GM23338 (cell line): ENCODE measurements around the gene PLD1. TPM values are rescaled to one million over a fixed set of nuclear protein-coding genes. Genes with fewer than 3 reads are reported as not detected.

ENCODE experiments used
- ATAC-seq: fragments of 200-7000 bp; cut with Tn5 transposase; 3 replicates; pipeline ENCODE4 v1.9.1; 2020
- DNase-seq: peaks from one replicate; pipeline ENCODE4 v3.0.0-alpha.2; 2015; ENCODE audit warnings: low spot score
- H2AFZ ChIP-seq: fragments of 200-600 bp; sonication (generic); 2 replicates; pipeline ENCODE4 v1.8.0; 2016; ENCODE audit warnings: antibody characterized with exemption, mild to moderate bottlenecking, moderate library complexity
- H3F3A ChIP-seq: fragments of 200-600 bp; sonication (generic); replicated peaks from 2 replicates; pipeline ENCODE4 v1.8.0; 2017; ENCODE audit warnings: antibody characterized with exemption, mixed run types, low read depth
- H3K27ac ChIP-seq: fragments of 200-600 bp; sonication (generic); 2 replicates; pipeline ENCODE4 v1.6.1; 2016; ENCODE audit warnings: low read depth
- H3K27me3 ChIP-seq: fragments of 200-600 bp; sonication (generic); 2 replicates; pipeline ENCODE4 v1.8.0; 2016; ENCODE audit warnings: mild to moderate bottlenecking, mixed run types, moderate library complexity; ENCODE audit not compliant: insufficient read depth
- H3K36me3 ChIP-seq: fragments of 200-600 bp; sonication (generic); 2 replicates; pipeline ENCODE4 v1.8.0; 2016; ENCODE audit warnings: mild to moderate bottlenecking; ENCODE audit not compliant: insufficient read depth
- H3K4me1 ChIP-seq: fragments of 200-600 bp; sonication (generic); 2 replicates; pipeline ENCODE4 v1.8.0; 2016; ENCODE audit warnings: mild to moderate bottlenecking, moderate library complexity; ENCODE audit not compliant: insufficient read depth
- H3K4me2 ChIP-seq: fragments of 200-600 bp; sonication (generic); 2 replicates; pipeline ENCODE4 v1.7.1; 2017; ENCODE audit warnings: mixed run types
- H3K4me3 ChIP-seq: fragments of 200-600 bp; sonication (generic); 2 replicates; pipeline ENCODE4 v1.6.1; 2016; ENCODE audit warnings: mixed run types
- H3K79me2 ChIP-seq: fragments of 200-600 bp; sonication (generic); replicated peaks from 2 replicates; pipeline ENCODE4 v1.8.0; 2017; ENCODE audit warnings: mild to moderate bottlenecking; ENCODE audit not compliant: insufficient read depth
- H3K9me2 ChIP-seq: fragments of 200-600 bp; sonication (generic); 2 replicates; pipeline ENCODE4 v1.8.0; 2017; ENCODE audit not compliant: insufficient read depth
- H4K20me1 ChIP-seq: fragments of 200-600 bp; sonication (generic); replicated peaks from 2 replicates; pipeline ENCODE4 v1.8.0; 2017; ENCODE audit warnings: mild to moderate bottlenecking; ENCODE audit not compliant: insufficient read depth
- H3K27ac Mint-ChIP-seq: 2 replicates; pipeline ENCODE4 v1.8.0; 2020; ENCODE audit warnings: inconsistent platforms, mild to moderate bottlenecking, moderate library complexity, mixed read lengths
- H3K27me3 Mint-ChIP-seq: 3 replicates; pipeline ENCODE4 v1.8.0; 2022; ENCODE audit warnings: low read depth, mild to moderate bottlenecking, moderate library complexity, mixed read lengths, inconsistent platforms; ENCODE audit not compliant: insufficient read depth, poor library complexity
- H3K36me3 Mint-ChIP-seq: 3 replicates; pipeline ENCODE4 v1.8.0; 2021; ENCODE audit warnings: low read depth, mild to moderate bottlenecking, inconsistent platforms, moderate library complexity, mixed read lengths
- H3K4me1 Mint-ChIP-seq: 3 replicates; pipeline ENCODE4 v1.8.0; 2020; ENCODE audit warnings: mild to moderate bottlenecking, inconsistent platforms, mixed read lengths
- H3K4me3 Mint-ChIP-seq: 3 replicates; pipeline ENCODE4 v1.8.0; 2021; ENCODE audit warnings: moderate library complexity, mild to moderate bottlenecking, inconsistent platforms, mixed read lengths
- H3K9me3 Mint-ChIP-seq: 3 replicates; pipeline ENCODE4 v1.8.0; 2020; ENCODE audit warnings: moderate library complexity, mild to moderate bottlenecking, inconsistent platforms, mixed read lengths
- CREB1 ChIP-seq: fragments of 250-450 bp; sonication (Bioruptor Pico); IDR thresholded peaks from 2 replicates; pipeline ENCODE4 v1.5.0; 2020; ENCODE audit warnings: low read depth, mild to moderate bottlenecking, moderate library complexity
- CTCF ChIP-seq, 2 experiments: fragments of 200-600 bp in 1 of 2; sonication (generic) in 1 of 2; conservative IDR thresholded peaks; 2 replicates each; pipeline versions ENCODE4 v1.5.1 to v1.6.1; 2016 to 2017; ENCODE audit warnings: antibody characterized with exemption in 2 of 2, low read depth in 2 of 2, mild to moderate bottlenecking in 2 of 2, moderate library complexity in 1 of 2
- ETS1 ChIP-seq: IDR thresholded peaks from 2 replicates; pipeline ENCODE4 v1.6.1; 2016; ENCODE audit warnings: antibody characterized with exemption
- EZH2 ChIP-seq: fragments of 200-600 bp; sonication (generic); IDR thresholded peaks from one replicate; pipeline ENCODE4 v1.8.0; 2017; ENCODE audit warnings: antibody characterized with exemption, mild to moderate bottlenecking, low read depth; ENCODE audit not compliant: unreplicated experiment
- EZH2phosphoT487 ChIP-seq: fragments of 200-600 bp; sonication (generic); IDR thresholded peaks from one replicate; pipeline ENCODE4 v1.8.1; 2018; ENCODE audit warnings: antibody characterized with exemption; ENCODE audit not compliant: unreplicated experiment
- JUNB ChIP-seq: IDR thresholded peaks from one replicate; pipeline ENCODE4 v1.6.1; 2016; ENCODE audit warnings: antibody characterized with exemption; ENCODE audit not compliant: unreplicated experiment
- NANOG ChIP-seq: IDR thresholded peaks from 2 replicates; pipeline ENCODE4 v1.6.1; 2016; ENCODE audit warnings: antibody characterized with exemption, borderline replicate concordance
- POLR2AphosphoS5 ChIP-seq: IDR thresholded peaks from 2 replicates; pipeline ENCODE4 v1.6.1; 2016; ENCODE audit warnings: antibody characterized with exemption, low read depth
- ZNF331 ChIP-seq: fragments of 250-450 bp; sonication (Bioruptor Pico); IDR thresholded peaks from 2 replicates; pipeline ENCODE4 v1.5.0; 2020; ENCODE audit warnings: low read depth, mild to moderate bottlenecking, moderate library complexity
- polyA plus RNA-seq: library from polyadenylated mRNA; unstranded; fragments of >200 nt; fragmentation: Nextera tagmentation; extraction: Ambion mirVana; gene quantifications from 2 replicates; pipeline ENCODE4 v1.2.1, GENCODE V29; 2016
- total RNA-seq: library from RNA; depleted of rRNA; stranded (reverse); fragments of >200 nt; shearing (Covaris generic); gene quantifications from 2 replicates; pipeline ENCODE4 v1.2.3, GENCODE V29; 2014

PLD1 gene
- total and polyA plus RNA-seq, 2 experiments from 2014 or later: 1.4 to 2.2 TPM

GRCh38 chr3:171574556-171575240 lies 235.6 kb downstream of the PLD1 start:
- Mint-ChIP-seq H3K27me3 (peaks cover 3% of the 10 kb centered on the region), H3K4me3 (no peak overlapping the region), H3K4me1 (0 out of 3 replicates have a peak, but pooled peaks cover 2% of the 10 kb centered on the region), H3K27ac (no peak overlapping the region), H3K36me3 (no peaks in the 10 kb centered on the region), H3K9me3 (peaks cover 3% of the 10 kb centered on the region; the same call in 1 of the 3 replicates)
- DNase-seq (no peak), ATAC-seq (no peak)
- Histone ChIP-seq H3K79me2 (no peaks in the 10 kb centered on the region), H3K27me3 (no peaks in the 10 kb centered on the region), H3K4me1 (no peaks in the 10 kb centered on the region), H3K4me3 (no peak overlapping the region), H3F3A (no peaks in the 10 kb centered on the region), H4K20me1 (no peaks in the 10 kb centered on the region), H2AFZ (no peak overlapping the region), H3K27ac (no peak overlapping the region), H3K9me2 (no peaks in the 10 kb centered on the region), H3K4me2 (no peak overlapping the region), H3K36me3 (no peaks in the 10 kb centered on the region)
- TF ChIP-seq ZNF331 (CRISPR knock-in tag) (no peak), EZH2 (no peak), ETS1 (no peak), CTCF (conservative IDR thresholded peaks at IDR 0.05; ENCODE audit: low read depth in 2 of 2) (no peak), CREB1 (CRISPR knock-in tag) (no peak), NANOG (no peak), EZH2phosphoT487 (no peak), JUNB (no peak), POLR2AphosphoS5 (no peak)

- H3K4me1 Mint-ChIP-seq: peaks cover 4% of the 10 kb centered on the region; the same call in 2 of the 3 replicates
Measured at GRCh38 chr3:171569571-171570132, 240.6 kb downstream of the PLD1 start.

More at GRCh38 chr3:171569571-171570132, 240.6 kb downstream of the PLD1 start:
- Histone ChIP-seq H4K20me1 (no peaks in the 10 kb centered on the region), H3K4me1 (no peaks in the 10 kb centered on the region), H3K27ac (no peak overlapping the region), H3F3A (no peaks in the 10 kb centered on the region), H3K4me2 (no peak overlapping the region), H2AFZ (0 out of 2 replicates have a peak overlapping the region, but pooled peaks have one; percentile 23), H3K27me3 (no peaks in the 10 kb centered on the region), H3K36me3 (no peaks in the 10 kb centered on the region), H3K9me2 (no peaks in the 10 kb centered on the region), H3K4me3 (no peak overlapping the region), H3K79me2 (no peaks in the 10 kb centered on the region)
- Mint-ChIP-seq H3K4me3 (no peak overlapping the region), H3K27ac (no peak overlapping the region), H3K27me3 (no peaks in the 10 kb centered on the region), H3K9me3 (peaks cover 3% of the 10 kb centered on the region; the same call in 1 of the 3 replicates), H3K36me3 (no peaks in the 10 kb centered on the region)
- TF ChIP-seq CTCF (conservative IDR thresholded peaks at IDR 0.05; ENCODE audit: low read depth in 2 of 2): peak in 1 of 2 experiments; percentile 14; a peak in 1 of 4 replicates
- no peak for TF ChIP-seq POLR2AphosphoS5
- TF ChIP-seq CREB1 (CRISPR knock-in tag): no peak
- DNase-seq (no peak), ATAC-seq (no peak)
